Measurements from ENCODE around the gene FLYWCH1.

FLYWCH1 gene, protein sequence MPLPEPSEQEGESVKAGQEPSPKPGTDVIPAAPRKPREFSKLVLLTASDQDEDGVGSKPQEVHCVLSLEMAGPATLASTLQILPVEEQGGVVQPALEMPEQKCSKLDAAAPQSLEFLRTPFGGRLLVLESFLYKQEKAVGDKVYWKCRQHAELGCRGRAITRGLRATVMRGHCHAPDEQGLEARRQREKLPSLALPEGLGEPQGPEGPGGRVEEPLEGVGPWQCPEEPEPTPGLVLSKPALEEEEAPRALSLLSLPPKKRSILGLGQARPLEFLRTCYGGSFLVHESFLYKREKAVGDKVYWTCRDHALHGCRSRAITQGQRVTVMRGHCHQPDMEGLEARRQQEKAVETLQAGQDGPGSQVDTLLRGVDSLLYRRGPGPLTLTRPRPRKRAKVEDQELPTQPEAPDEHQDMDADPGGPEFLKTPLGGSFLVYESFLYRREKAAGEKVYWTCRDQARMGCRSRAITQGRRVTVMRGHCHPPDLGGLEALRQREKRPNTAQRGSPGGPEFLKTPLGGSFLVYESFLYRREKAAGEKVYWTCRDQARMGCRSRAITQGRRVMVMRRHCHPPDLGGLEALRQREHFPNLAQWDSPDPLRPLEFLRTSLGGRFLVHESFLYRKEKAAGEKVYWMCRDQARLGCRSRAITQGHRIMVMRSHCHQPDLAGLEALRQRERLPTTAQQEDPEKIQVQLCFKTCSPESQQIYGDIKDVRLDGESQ

DNA sequence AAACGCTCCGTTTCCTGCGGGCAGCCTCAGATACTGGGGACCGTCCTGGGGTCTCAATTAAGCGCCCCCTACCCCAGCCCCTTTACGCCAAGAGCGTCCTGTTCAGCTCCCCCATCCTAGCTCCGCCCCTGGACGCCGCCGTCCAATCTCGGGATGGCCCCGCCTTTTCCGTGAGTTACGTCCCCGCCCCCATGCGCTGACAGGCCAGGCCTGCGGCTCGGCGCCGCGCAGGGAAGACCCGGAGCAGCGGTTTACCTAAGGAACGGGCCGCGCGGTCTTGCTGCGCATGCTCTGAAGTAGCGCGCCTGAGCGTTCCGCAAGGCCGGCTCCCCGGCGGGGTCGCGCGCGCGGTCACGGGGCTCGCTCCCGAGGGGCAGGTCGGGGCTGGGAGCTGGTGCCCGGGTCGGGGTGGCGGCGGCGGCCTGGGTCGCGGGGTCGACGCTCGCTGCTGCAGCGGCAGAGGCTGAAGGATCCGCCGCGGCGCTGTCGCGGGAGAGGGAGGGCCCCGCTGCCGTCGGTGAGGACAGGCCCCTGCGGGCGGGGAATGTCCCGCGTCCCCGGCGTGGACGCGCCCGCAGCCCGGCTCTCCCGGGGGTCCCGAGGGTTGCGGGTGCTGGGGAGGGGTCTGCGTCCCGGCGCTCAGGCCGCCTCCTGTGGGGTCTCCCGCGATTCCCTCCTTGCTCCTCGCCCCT is at the start of gene FLYWCH1:
FLYWCH1 (plus strand) TSS at position 294 of the 692 bp plus-strand sequence. CDS start 17,755 bp downstream, outside the sequence.
- DNase-seq: peak; percentile 93

DNA sequence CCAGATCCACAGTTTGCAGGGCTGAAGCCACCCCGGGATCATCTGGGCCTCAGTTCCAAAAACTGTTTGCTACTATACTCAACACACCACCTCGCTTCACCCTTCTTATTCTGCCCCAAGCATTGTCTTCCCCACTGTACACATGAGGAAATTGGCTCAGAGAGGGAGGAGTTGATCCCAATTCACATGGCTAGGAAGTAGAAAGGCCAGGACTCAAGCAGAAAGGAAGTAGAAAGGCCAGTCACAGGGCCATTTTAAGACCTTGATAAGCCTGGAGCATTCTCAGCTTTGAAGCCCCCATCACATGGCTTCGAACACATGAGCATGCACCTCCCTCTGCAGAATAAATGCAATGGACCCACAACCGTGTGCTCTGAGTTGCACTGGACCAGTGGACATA is 46.1 kb upstream of the FLYWCH1 start:
- no peak for DNase-seq

DNA sequence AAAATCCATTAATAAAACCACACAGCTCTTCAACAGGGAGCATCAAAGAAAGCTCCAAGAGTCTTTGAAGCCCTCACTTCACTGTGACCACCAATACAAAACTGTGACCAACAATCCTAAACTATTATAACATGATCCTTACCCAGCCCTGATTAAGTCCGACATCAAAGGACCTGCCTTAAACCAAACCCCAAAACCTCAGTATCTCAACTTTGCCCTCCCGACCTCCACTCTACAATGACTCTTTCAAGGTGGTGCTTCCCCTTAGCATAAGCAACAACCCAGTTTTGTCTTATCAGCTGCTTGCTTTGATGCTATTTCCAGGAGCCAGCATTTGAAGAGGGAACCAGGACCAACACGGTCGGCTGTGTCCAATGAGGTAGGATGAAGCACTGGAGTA is 45.3 kb upstream of the FLYWCH1 start:
- DNase-seq: no peak

DNA sequence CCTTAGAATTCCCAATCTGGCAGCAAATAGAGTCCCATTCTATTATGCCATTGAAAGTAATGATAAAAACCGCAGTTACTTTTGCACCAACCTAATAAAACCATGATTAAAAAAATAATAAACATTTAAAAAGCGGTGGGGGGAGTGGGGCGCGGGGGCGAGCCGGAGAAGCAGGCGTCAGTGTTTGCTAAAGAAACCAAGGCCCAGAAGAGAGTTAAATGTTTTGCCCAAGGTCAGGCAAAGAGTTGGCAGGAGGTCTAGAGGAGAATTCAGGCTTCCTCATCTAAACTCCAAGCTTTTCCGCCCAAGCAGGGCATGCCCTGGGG is 44.1 kb upstream of the FLYWCH1 start:
- no peak for DNase-seq

DNA sequence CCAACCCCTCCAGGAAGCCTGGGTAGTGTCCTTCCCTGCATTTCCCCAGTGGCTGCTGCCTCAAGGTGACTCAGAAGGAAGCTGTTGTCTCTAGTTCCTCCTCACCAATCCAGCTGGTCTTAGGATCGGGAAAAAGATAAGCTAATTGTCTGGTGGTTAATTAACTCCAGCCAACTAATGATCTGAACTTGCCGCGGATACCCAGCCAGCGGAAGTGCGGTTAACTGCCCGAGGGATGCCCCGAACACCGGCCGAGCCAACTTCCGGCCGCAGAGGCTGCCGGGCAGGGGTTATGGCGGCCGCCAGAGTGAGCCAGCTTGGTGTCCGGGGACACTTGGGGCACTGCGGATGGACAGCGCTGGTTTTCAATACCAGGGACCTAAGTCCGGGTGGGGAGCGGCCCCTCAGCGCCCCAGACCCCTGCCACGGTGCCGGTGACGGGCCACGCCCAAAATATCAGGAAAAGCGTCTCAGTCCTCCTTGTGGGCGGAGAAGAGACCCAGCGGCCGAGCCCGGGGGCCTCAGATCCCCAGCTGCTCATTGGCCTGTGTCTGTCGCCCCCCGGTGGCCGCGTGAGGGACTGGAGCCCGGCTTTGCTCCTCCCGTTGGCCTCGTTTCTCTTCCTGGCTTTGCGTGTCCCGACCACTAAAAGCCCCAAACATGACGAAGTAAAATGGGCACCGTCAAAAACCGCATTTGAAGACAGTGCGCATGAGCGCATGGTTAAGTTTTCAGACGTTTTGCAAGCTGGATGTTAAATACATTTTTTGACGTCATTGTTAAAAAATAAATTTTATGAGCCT is 43.5 kb upstream of the FLYWCH1 start:
- peak; percentile 89 for DNase-seq

DNA sequence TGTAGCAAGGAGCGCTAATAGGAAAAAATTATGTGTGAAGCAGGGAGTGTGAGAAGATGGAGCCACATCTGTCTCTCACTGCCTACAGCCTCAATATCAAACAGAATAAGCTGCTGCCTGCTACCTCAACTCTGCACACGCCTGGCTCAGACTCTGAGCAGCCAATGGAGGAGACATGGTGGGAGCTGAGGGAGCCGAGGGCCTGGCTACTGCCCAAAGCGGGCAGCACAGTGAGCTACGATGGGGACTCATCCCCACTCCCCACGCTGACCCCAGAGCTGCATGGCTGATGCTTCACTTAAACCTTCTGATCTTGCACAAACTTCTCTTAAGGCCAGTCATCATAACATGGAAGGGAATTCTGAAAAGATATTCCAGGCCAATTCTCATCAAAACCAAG is 39.8 kb upstream of the FLYWCH1 start:
- DNase-seq: no peak

DNA sequence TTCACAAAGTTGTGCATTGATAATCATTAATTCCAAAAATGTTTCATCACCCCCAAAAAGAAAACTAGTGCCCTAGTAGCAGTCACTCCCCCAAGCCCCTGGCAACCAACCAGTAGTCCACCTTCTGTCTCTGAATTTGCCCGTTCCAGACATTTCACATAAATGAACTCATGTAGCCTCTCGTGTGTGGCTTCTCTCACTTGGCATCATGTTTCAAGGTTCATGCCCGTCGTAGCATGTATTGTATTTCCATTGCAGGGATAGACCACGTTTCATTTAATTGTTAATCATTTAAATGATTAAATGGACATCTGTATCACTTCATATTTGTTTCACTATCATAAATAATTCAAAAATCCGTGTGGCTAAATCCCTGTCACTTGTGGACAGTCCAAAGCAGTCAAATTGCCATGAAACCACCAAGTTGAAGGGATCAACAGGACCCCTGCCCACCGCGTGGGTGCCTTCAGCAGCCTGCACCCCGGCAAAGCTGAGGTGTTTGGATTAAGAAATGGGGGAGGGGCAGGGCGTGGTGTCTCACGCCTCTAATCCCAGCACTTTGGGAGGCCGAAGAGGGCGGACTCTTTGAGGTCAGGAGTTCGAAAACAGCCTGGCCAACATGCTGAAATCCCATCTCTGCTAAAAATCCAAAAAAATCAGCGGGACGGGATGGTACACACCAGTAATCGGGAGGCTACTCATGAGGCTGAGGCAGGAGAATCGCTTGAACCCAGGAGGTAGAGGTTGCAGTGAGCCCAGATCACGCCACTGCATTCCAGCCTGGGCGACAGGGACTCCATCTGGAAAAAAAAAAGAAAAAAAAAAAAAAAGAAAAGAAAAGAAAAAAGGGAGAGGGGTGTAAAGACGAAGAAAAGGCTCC is 37.5 kb upstream of the FLYWCH1 start:
- DNase-seq: no peak

DNA sequence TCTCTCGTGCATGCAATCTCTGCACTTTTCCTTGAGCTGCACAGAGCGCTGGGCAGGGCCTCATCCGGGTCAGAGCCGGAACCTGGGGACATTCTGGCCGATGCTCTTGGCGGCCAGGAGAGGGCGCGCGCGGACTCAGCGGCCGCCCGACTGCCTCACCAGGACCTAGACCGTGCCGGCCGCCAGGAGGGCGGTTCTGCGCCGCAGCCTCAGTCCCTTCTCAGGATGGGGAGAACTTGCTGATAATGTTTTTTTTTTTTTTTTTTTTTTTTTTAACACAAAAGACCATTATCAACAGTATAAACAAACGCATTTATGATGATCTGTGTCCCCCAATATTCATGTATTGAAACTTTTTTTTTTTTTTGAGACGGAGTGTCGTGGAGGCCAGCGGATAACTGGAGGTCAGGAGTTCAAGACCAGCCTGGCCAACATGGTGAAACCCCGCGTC is 36.8 kb upstream of the FLYWCH1 start:
- DNase-seq: peak; percentile 22

DNA sequence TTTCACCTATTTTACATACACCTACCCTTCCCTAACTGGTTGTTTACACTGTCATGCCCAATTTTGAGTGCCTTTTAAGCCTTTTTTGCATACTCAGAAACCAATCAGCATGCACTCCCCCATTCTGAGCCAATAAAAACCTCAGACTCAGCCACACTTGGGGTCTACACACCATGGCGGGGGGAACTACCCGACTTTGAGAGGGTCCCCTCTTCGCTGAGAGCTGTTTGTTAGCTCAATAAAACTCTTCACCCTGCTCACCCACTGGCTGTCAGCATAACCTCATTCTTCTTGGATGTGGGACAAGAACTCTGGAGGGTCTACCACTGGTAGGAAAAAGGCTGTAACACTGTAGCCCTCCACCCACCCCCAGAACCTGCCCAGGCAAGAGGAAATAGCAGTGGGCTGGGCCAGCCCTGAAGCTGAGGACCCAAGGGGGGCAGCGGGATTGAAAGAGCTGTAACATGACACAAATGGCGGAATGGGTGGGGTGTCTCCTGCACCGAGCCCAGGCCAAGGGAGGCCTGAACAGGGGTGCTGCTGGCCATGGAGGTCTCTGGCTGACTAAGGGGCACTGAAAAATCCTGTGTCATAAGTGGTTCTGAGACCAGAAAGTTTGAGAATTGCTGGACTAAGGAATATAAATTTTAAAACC is 31.8 kb upstream of the FLYWCH1 start:
- no peak for DNase-seq

DNA sequence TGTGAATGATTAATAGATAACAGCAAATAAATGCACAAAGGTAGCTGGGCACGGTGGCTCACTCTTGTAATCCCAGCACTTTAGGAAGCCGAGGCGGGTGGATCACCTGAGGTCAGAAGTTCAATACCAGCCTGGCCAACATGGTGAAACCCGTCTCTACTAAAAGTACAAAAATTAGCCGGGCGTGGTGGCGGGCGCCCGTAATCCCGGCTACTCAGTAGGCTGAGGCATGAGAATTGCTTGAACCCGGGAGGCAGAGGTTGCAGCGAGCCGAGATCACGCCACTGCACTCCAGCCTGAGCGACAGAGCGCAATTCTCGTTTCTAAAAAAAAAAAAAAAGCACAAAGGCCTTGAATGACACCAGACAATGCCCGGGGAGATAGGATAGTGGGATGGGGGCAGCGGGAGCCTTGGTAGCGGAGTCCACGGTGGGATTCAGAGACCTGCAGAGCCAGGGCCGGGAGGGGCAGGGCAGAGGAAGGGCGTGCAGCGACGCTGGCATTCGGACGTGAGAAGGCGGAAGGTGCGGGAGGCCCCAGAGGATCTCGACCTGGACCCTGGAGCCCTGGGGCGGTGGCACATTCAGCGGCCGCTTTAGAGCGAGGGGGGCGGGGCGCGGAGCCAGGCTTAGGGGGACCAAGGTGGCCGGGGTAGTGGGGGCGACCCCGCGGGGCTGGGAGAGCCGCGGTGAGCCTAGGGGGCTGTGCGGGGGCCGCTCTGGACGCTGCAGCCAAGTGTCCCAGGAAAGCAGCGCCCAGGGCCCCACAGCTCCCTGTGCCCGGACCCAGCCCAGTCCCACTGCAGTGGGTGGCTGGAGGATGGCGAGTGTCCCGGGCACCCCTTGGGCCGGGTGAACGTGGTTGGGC is 29.7 kb upstream of the FLYWCH1 start:
- no peak for DNase-seq

DNA sequence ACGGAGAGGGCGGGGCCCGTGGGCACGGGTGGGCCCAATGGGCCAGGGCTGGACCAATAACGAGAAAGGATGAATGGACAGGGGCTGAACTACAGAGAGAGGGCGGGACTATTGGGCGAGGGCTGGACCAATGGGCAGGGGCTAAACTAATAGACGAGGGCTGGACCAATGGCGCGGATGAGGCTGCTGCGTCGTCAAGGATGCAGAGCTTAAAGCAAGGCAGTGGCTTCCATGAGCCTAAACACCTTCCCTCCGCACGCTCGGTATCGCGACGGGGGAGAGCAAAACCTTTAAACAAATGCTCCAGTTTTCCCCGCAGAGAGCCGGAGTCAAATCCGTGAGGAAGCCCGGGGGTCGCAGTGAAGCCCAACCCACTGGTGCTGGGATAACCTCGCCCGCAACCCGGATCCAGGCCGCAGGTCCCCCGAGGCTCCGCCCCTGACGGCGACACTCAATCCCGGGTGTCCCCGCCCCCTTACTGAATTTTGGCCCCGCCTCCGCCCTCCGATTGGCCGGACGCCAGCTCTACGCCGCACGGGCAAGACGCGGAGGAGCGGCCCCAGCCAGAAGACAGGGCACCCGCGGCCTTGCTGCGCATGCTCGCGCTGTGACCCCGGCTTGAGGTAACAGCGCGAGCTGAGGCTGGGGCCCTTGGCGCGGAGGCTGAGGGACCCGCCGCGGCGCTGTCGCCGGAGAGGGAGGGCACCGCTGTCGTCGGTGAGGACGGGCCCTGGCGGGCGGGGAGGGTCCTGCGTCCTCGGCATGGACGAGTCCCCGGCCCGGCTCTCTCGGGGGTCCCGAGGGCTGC is 28.9 kb upstream of the FLYWCH1 start, which contains the start of gene FLYWCH2:
FLYWCH2 (plus strand) TSS at position 566 of the 808 bp plus-strand sequence. CDS start 13,235 bp downstream, outside the sequence.
- peak; percentile 100 for DNase-seq

DNA sequence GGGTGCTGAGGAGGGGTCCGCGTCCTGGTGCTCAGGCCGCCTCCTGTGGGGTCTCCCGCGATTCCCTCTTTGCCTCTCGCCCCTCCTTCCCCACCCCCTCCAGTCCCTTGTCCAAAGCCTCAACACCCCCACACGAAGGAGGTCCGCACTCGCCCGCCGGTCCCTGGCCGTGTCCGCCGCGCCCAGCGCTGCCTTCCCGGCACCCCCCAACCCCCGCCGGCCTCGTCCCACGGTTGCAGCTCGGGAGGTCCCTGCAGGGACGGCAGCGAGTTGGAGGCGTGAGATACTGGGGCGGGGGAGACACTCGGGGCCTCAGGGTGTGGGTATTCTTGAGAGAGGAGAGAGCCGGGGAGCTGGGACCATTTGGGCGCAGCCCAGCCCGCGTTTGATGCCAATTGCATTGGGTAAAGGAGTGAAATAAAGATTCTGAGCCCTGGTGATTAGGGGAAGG is 28.2 kb upstream of the FLYWCH1 start:
- DNase-seq: no peak

DNA sequence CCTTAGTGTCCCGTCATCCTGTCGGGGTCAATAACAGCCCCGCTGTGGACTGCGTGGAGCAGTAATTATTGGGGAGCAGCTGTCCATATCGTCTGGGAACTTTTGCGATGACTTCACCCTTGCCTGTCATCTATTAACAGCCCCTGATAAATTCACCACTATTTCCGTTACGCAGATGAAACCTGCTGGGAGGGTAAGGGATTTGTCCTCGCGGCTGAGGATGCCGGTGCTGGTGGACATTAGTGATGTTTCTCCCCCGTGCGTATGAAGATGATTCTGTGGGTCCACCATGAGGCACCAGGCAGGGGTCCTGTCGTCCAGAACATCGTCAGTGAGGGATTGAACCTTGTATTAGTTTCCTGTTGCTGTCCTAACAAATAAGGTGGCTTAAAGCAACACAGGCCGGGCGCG is 27.7 kb upstream of the FLYWCH1 start:
- DNase-seq: no peak

DNA sequence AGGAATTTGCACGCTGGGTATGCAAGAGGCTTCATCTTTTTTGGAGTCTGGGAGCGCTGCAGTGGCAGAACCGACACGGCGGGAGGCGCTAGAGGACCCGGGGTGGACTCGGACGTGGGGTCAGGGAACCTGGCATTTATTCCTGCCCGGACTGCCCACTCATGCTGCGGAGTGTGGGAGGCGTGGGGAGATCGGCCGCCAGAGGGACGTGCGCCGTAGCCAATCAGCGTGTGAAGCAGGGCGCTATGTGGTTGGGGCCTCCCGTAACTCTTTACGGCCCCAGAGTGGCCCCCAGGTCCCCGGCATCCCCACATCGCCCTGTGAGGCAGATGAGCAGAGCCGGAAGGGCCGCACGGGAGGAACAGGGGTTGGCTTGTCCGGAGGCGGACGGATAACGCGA is 17.5 kb upstream of the FLYWCH1 start:
- no peak for DNase-seq

DNA sequence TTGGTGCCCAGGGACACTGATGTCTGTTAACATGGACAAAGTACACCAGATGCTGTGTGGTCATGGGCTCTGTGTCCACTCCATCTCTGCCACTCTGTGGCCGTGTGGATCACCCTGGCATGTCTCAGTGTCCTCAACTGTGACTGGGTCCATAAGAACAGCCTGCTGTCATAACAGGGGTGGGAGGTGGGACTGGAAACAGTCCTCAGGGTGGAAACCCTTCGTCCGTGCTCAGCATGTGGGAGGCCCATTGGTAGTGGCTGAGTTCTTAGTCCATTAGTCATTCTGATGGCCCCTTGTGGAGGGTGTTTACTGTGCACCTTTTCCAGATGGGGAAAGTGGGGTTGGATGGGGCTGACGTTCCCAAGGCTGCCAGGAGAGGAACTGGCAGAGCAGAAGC is 15.9 kb upstream of the FLYWCH1 start:
- peak; percentile 41 for DNase-seq

DNA sequence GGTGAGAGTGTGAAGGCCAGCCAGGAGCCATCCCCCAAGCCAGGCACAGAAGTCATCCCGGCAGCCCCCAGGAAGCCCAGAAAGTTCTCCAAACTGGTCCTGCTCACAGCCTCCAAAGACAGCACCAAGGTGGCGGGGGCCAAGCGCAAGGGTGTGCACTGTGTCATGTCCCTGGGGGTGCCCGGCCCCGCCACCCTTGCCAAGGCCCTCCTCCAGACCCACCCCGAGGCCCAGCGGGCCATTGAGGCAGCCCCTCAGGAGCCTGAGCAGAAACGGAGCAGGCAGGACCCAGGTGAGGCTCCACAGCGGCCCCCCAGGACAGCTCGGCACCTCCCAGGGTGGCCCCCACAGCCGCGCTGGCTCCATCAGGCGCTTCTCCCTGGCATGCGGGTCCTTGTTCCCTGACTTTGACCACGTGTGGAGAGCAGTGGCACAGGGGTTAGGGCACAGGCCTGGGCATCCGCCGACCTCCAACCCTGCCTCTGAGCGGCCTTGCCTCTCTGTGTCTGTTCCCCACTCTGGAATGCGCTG is 15.2 kb upstream of the FLYWCH1 start:
- DNase-seq: no peak

DNA sequence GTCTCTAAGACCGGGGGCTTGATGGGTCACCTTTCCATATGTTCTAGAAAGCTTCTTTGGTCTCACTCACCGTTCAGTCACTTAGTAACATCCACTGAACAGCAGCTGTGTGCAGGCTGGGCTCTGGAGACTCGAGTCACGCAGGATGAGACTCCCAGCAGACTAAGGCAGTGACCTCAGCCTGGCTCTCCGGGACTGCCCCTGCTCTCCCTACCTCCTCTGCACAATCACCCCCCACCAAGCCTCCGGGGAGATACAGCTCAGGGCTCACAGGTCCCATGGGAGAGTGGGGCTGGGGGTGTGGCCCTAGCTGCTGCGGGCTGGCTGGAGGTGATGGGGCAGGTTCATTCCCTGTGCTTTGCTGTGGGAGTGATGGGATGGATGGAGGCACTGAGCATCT is 14.6 kb upstream of the FLYWCH1 start:
- DNase-seq: no peak

DNA sequence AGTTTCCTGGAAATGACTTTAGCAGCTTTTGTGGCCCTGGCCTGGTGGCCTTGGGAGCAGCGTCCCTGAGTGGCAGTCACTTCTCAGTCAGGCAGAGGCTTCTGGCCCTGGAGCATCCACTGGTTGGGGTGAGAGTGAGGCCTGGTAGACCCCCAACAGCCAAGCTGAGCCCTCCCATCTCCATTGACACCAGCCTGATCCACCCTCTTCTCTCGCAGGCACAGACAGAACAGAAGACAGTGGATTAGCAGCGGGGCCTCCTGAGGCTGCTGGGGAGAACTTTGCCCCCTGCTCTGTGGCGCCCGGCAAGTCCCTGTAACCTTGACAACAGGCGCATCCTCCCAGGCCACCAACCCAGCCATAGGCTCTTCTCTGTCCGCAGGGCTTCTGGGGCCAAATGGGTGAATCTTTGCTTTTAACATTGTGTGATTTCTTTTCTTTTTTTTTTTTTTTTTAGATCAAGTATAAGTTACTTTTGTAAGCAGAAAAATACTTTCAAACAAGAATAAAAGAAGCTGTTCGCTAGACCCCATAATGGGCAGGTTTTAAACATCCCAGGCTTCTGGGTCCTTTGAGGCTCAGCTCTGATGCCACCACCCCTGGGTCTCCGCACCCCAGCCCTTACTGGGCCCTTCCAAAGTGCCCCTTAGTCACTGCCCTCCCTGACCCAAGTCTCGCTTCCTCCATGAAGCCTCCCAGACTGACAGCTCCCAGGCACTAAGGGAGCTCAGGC is 12.7 kb upstream of the FLYWCH1 start:
- no peak for DNase-seq

All from kidney glomerular epithelial cell (primary cell).